HG02610 (cell line): ENCODE results near the gene ADCY7.
A peak's percentile ranks its signal among the peaks of the same experiment; 100 is the strongest.

Source experiments
- ATAC-seq: cut with Tn5 transposase; IDR thresholded peaks from one replicate; pipeline ENCODE4 v1.9.1; 2021; ENCODE audit warnings: mild to moderate bottlenecking, moderate library complexity; ENCODE audit not compliant: unreplicated experiment

ADCY7 gene

GRCh38 chr16:50247906-50248608, 18.3 kb upstream of the ADCY7 start:
- ATAC-seq: no peak

- ATAC-seq: no peak
Observed at GRCh38 chr16:50248845-50249244, 17.5 kb upstream of the ADCY7 start.

GRCh38 chr16:50251375-50252081, 14.8 kb upstream of the ADCY7 start:
- no peak for ATAC-seq

- no peak for ATAC-seq
Observed at GRCh38 chr16:50252082-50252611, 14.2 kb upstream of the ADCY7 start.

- no peak for ATAC-seq
Observed at GRCh38 chr16:50252874-50253513, 13.4 kb upstream of the ADCY7 start.

GRCh38 chr16:50253514-50253910, 12.8 kb upstream of the ADCY7 start:
- no peak for ATAC-seq

GRCh38 chr16:50254072-50254471, 12.3 kb upstream of the ADCY7 start:
- ATAC-seq: no peak

- ATAC-seq: no peak
Observed at GRCh38 chr16:50255538-50255937, 10.8 kb upstream of the ADCY7 start.

- no peak for ATAC-seq
Observed at GRCh38 chr16:50256604-50257003, 9.7 kb upstream of the ADCY7 start.

GRCh38 chr16:50257876-50258275, 8.5 kb upstream of the ADCY7 start:
- no peak for ATAC-seq

- no peak for ATAC-seq
Observed at GRCh38 chr16:50259334-50260205, 6.8 kb upstream of the ADCY7 start.

GRCh38 chr16:50260206-50261159, 5.9 kb upstream of the ADCY7 start:
- no peak for ATAC-seq

- no peak for ATAC-seq
Observed at GRCh38 chr16:50261160-50261706, 5.1 kb upstream of the ADCY7 start.

GRCh38 chr16:50261707-50262235, 4.6 kb upstream of the ADCY7 start:
- no peak for ATAC-seq

GRCh38 chr16:50263060-50263909, 3.1 kb upstream of the ADCY7 start:
- no peak for ATAC-seq

- peak; percentile 66 for ATAC-seq
Observed at GRCh38 chr16:50263940-50264929, 2.1 kb upstream of the ADCY7 start.

GRCh38 chr16:50265260-50265659, 1.1 kb upstream of the ADCY7 start:
- ATAC-seq: no peak
